HAP-1 (cell line): ENCODE results near the gene METRN.

Experiments
- DNase-seq, 2 experiments: peaks; one replicate each; pipeline ENCODE4 v3.0.0-alpha.2; 2016 to 2020; ENCODE audit warnings: low spot score in 2 of 2
- H3K27me3 ChIP-seq: fragments of 250-450 bp; sonication (Bioruptor Pico); 2 replicates; pipeline ENCODE4 v1.5.1; 2020; ENCODE audit warnings: low read depth, mild to moderate bottlenecking, moderate library complexity
- H3K36me3 ChIP-seq: fragments of 250-450 bp; sonication (Bioruptor Pico); replicated peaks from 2 replicates; pipeline ENCODE4 v1.5.1; 2020; ENCODE audit warnings: mild to moderate bottlenecking
- H3K4me1 ChIP-seq: fragments of 250-450 bp; sonication (Bioruptor Pico); 2 replicates; pipeline ENCODE4 v1.5.1; 2020; ENCODE audit warnings: mild to moderate bottlenecking
- H3K4me3 ChIP-seq: fragments of 250-450 bp; sonication (Bioruptor Pico); 2 replicates; pipeline ENCODE4 v1.5.1; 2020; ENCODE audit warnings: mild to moderate bottlenecking, moderate library complexity
- H3K9me3 ChIP-seq: fragments of 250-450 bp; sonication (Bioruptor Pico); 2 replicates; pipeline ENCODE4 v1.5.1; 2020; ENCODE audit warnings: mild to moderate bottlenecking, moderate library complexity
- in situ Hi-C: fragments of 300-500 bp; cut with MboI; formaldehyde crosslinking; loops from 3 replicates; pipeline ENCODE4 v1.14.3; 2020; ENCODE audit warnings: low sequenced_read_pairs, inconsistent platforms, mixed read lengths

The METRN gene

DNA sequence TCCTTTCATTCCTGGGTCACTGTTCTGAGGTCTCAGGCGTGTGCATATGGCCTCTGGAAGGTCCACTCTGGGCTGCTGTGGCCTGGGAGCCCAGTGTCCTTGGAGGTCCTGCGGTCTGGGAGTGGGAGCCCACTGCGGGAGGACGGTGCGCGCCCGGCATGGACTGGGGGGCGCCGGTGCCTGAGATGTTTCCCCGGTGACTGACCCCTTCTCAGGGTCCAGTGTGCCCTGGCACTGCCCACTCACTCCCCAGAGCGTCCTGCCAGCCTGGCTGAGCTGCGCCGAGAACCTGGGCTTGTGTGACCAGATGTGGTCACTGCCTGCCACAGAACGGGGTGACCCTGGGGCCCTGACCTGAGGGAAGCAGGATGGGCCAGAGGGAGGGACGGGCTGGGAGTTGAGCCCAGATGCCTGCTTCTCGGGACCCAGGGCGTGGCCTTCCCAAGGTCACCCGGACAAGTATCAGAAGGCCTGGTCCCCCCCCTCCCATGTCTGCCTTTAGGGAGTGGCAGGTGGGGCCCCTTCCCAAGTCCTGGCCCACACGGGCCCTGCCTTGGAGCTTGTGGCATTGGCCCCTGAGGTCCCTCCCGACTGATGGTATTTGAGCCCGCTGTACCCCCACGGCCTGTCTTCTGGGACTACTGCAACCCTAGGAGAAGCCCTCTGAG, 40.6 kb upstream of the METRN start:
- DNase-seq: no peak
- Histone ChIP-seq H3K4me1 (peaks cover 4% of the 10 kb centered on the region; the same call in 1 of the 2 replicates), H3K4me3 (no peak overlapping the region), H3K36me3 (peaks cover 47% of the 10 kb centered on the region), H3K27me3 (no peaks in the 10 kb centered on the region), H3K9me3 (no peaks in the 10 kb centered on the region)
- in situ Hi-C loops: no loop called here

DNA sequence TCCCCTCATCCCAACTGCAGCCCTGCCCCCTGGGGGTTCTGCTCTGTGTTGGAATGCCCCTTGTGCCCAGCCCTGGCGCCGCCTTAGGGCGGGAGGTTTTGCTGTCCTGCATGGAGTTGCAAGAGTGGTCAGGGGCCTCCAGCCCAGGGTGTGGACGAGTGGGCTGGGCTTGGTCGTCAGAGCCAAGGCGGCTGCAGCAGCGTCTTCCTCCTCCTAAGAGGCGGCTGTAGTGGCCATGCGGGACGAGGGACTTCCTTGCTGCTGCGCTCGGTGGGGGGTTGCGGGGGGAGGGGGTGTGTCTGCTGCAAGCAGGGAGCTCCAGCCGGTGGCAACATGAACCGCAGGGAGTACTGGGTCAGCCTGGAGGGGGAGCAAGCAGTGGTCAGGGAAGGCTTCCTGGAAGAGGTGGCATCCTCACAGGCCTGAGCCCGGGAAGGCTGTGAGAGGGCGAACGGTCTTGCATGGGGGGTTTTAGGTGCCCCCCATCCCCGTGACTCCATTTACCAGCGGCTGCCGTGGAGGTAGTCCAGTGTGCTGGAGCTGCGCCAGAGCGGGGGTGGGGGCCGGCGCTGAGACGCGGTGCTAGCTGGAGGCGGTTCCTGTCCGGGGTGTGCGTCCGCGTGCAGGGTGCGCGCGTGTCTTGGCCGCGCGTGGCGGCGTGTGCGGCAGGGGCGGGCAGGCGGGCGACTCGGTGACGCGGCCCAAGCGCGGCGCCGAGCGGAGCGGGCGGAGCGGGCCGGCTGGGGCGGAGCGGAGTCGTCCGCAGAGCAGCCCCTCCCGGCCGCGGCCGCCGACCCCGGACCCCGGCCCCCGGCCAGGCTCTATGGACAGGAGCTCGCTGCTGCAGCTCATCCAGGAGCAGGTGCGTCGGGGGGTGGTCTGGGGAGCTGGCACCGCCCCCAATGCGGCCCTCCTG, 39.7 kb upstream of the METRN start, which contains the start of gene RHBDL1:
Gene RHBDL1, plus strand, starts transcription at position 704 of the 916 bp plus-strand sequence. Its CDS starts 120 bp downstream, at position 824.
- Histone ChIP-seq H3K4me1 (peaks cover 6% of the 10 kb centered on the region; the same call in 1 of the 2 replicates), H3K9me3 (no peaks in the 10 kb centered on the region), H3K36me3 (peaks cover 38% of the 10 kb centered on the region), H3K27me3 (no peaks in the 10 kb centered on the region), H3K4me3 (no peak within 1 kb of the TSS)
- peak in 1 of 2 experiments; percentile 54 for DNase-seq
- in situ Hi-C loops: no loop called here

DNA sequence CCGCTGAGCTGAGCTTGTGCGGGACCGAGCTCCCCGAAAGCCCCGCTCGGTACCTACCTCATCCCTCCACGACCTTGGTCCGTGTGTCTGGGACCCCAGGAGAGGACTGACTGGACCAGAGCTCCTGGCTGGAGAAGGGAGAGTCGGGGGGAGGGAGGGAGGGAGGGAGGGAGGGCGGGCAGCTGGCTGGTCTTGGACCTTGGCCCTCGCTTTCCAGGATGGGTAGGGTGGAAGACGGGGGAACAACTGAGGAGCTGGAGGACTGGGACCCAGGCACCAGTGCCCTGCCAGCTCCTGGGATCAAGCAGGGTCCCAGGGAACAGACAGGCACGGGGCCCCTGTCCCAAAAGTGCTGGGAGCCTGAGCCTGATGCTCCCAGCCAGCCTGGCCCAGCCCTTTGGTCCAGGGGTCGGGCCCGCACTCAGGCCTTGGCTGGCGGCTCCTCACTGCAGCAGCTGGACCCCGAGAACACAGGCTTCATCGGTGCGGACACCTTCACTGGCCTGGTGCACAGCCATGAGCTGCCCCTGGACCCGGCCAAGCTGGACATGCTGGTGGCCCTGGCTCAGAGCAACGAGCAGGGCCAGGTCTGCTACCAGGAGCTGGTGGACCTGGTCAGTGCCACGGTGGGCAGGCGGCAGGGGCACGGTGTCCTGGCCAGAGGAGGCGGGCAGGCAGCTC, 38.9 kb upstream of the METRN start:
- peaks cover 7% of the 10 kb centered on the region for H3K4me1 ChIP-seq
- H3K4me3 ChIP-seq: no peak overlapping the region

GRCh38 chr16:676565-676902, 38.4 kb upstream of the METRN start:
- in situ Hi-C loops: no loop called here
- H3K36me3 ChIP-seq: peaks cover 33% of the 10 kb centered on the region
- H3K4me1 ChIP-seq: peaks cover 12% of the 10 kb centered on the region
- H3K9me3 ChIP-seq: no peaks in the 10 kb centered on the region
- H3K27me3 ChIP-seq: no peaks in the 10 kb centered on the region
- no peak overlapping the region for H3K4me3 ChIP-seq
- DNase-seq: no peak

More for the DNA sequence above, 38.9 kb upstream of the METRN start:
- DNase-seq: no peak
- H3K36me3 ChIP-seq: peaks cover 32% of the 10 kb centered on the region
- no peaks in the 10 kb centered on the region for H3K27me3 ChIP-seq
- in situ Hi-C loops: no loop called here
- no peaks in the 10 kb centered on the region for H3K9me3 ChIP-seq

GRCh38 chr16:676913-677312, 38.0 kb upstream of the METRN start:
- Histone ChIP-seq H3K4me3 (no peak overlapping the region), H3K27me3 (no peaks in the 10 kb centered on the region)
- in situ Hi-C loops: no loop called here

GRCh38 chr16:677316-678190, 37.4 kb upstream of the METRN start:
- H3K27me3 ChIP-seq: no peaks in the 10 kb centered on the region
- DNase-seq: no peak
- H3K4me1 ChIP-seq: peaks cover 19% of the 10 kb centered on the region
- in situ Hi-C loops: no loop called here
- H3K9me3 ChIP-seq: no peaks in the 10 kb centered on the region
- H3K36me3 ChIP-seq: peaks cover 36% of the 10 kb centered on the region
- no peak overlapping the region for H3K4me3 ChIP-seq

More at GRCh38 chr16:676913-677312, 38.0 kb upstream of the METRN start:
- DNase-seq: no peak
- Histone ChIP-seq H3K9me3 (no peaks in the 10 kb centered on the region), H3K36me3 (peaks cover 36% of the 10 kb centered on the region), H3K4me1 (peaks cover 16% of the 10 kb centered on the region)

- peaks cover 26% of the 10 kb centered on the region for H3K4me1 ChIP-seq
- H3K27me3 ChIP-seq: no peaks in the 10 kb centered on the region
- no peak for DNase-seq
- H3K9me3 ChIP-seq: no peaks in the 10 kb centered on the region
- in situ Hi-C loops: no loop called here
- peaks cover 36% of the 10 kb centered on the region for H3K36me3 ChIP-seq
- no peak overlapping the region for H3K4me3 ChIP-seq
Measured at GRCh38 chr16:678209-678857, 36.6 kb upstream of the METRN start.

DNA sequence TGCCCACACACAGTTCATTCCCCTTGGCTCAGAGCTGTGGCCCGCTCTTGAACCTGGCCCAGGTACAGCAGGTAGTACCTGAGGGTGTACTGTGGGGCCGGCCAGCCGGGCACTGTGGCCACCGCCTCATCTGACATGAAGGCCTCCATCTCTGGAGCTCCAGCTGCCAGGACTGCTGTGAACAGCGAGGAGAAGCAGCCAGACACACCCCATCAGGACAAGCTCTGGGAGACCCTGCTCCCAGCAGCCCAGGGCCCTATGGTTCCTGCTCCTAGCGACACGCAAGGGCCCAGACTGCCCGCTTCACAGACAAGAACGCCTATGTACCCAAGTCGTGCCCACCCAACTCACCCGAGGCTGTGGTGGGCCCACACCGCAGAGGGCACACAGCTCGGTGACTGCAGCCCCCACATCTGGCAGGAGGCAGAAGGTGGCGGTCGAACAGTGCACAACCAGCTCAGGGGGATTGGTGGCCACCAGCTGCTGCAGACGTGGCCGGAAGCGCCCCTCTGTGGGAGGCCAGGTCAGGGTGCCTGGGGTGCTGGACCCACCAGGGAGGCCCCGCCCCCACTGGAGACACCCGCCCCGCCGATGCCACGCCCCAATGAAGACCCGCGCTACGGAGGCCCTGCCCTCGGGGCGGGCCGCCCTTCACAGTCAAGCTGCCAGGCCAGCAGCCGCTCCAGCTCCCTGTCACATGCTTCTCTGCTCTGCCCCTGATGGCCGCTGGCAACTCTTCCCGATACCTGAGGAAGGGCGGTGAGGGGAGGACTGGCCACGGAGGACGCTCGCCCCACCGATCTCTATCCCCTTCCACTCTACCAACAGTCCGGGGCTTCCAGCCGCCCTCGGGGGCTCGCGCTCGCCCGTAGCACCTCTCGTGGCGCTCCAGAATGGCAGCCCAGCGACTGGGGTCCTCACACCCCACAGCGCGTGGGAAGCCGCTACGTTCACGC, 35.8 kb upstream of the METRN start:
- Histone ChIP-seq H3K36me3 (peaks cover 29% of the 10 kb centered on the region), H3K9me3 (no peaks in the 10 kb centered on the region), H3K27me3 (no peaks in the 10 kb centered on the region), H3K4me1 (peaks cover 26% of the 10 kb centered on the region), H3K4me3 (peak overlapping the region; percentile 40)
- peak; percentile 65 to 89 for DNase-seq
- in situ Hi-C loops: no loop called here

DNA sequence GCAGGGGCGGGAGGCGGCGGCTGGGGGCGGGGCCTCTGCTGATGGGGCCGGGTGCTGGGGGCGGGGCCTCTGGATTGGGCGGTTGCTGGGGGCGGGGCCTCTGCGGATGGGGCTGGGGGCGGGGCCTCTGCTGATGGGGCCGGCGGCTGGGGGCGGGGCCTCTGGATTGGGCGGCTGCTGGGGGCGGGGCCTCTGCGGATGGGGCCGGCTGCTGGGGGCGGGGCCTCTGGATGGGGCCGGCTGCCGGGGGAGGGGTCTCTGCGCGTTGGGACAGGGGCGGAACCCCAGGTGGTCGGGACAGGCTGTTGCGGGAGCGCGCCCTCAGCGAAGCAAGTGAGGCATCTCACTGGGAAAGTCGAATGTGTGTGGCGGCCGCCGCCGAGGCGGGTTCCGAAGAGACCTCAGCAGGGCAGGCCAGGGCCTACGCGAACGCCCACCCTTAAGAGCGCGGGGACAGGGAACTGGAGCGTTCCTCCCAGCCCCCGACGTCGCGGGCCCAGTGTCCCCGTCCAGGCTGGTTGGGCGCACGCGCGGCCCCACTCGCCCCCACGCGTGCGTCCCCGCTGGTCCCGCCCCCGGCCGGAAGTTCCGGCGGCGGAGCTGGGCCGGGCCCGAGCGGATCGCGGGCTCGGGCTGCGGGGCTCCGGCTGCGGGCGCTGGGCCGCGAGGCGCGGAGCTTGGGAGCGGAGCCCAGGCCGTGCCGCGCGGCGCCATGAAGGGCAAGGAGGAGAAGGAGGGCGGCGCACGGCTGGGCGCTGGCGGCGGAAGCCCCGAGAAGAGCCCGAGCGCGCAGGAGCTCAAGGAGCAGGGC, 34.9 kb upstream of the METRN start, which contains the start of gene STUB1:
Gene STUB1, plus strand, starts transcription at position 597 of the 811 bp plus-strand sequence. Its CDS starts 116 bp downstream, at position 713.
- in situ Hi-C loops: no loop called here

DNA sequence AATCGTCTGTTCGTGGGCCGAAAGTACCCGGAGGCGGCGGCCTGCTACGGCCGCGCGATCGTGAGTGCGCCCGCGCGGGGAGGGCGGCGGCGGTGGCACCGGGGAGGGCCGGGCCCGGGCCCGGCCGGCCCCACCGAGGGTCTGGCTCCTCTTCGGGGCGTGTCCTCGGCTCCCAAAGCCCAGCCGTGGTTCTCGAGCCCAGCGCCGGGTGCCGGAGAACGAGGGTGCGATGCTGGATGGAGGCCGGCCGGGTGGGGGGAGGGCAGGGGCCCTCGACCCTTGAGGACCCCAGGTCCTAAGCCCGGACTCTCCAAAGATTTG, 34.3 kb upstream of the METRN start:
- H3K4me3 ChIP-seq: peak overlapping the region; percentile 66
- H3K27me3 ChIP-seq: no peaks in the 10 kb centered on the region
- H3K9me3 ChIP-seq: no peaks in the 10 kb centered on the region
- in situ Hi-C loops: no loop called here
- H3K4me1 ChIP-seq: peaks cover 26% of the 10 kb centered on the region
- no peak for DNase-seq
- peaks cover 31% of the 10 kb centered on the region for H3K36me3 ChIP-seq

More for the DNA sequence above, 34.9 kb upstream of the METRN start, which contains the start of gene STUB1:
- DNase-seq: peak; percentile 80 to 98
- Histone ChIP-seq H3K27me3 (no peaks in the 10 kb centered on the region), H3K4me3 (peak within 1 kb of the TSS; percentile 66), H3K9me3 (no peaks in the 10 kb centered on the region), H3K4me1 (peaks cover 26% of the 10 kb centered on the region), H3K36me3 (peaks cover 26% of the 10 kb centered on the region)
